PC-3 (cell line): ENCODE data around the gene AK1.

Experiments
- EZH2phosphoT487 ChIP-seq: fragments of 300-600 bp; sonication (generic); IDR thresholded peaks from 2 replicates; pipeline ENCODE4 v1.6.1; 2018; ENCODE audit warnings: mild to moderate bottlenecking, antibody characterized with exemption, low read length, borderline replicate concordance
- TF ChIP-seq, protein P1 (sequence below): fragments of 300-600 bp; sonication (generic); conservative IDR thresholded peaks from 2 replicates; pipeline ENCODE4 v1.5.1; 2017; ENCODE audit warnings: antibody characterized with exemption, low read depth, mild to moderate bottlenecking, low read length

DNA sequence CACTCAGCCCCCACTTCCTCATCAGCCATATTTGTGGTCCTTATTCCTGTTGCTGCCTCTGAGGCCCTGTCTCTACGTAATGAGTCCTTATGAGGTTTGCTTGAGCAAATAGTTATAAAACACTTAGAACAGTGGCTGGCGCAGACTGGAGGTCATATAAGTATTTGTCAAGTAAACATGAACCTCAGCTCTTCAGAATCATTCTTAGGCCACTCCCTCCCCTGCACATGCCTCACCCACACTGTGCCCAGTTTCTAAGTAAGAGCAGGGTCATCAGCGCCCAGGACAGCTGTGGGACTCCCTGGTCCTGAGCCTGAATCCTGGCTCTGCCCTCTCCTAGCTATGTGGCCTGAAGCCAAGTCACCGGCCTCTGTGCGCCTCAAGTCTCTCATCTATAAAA, 35.4 kb upstream of the AK1 start:
- TF ChIP-seq, protein P1, sequence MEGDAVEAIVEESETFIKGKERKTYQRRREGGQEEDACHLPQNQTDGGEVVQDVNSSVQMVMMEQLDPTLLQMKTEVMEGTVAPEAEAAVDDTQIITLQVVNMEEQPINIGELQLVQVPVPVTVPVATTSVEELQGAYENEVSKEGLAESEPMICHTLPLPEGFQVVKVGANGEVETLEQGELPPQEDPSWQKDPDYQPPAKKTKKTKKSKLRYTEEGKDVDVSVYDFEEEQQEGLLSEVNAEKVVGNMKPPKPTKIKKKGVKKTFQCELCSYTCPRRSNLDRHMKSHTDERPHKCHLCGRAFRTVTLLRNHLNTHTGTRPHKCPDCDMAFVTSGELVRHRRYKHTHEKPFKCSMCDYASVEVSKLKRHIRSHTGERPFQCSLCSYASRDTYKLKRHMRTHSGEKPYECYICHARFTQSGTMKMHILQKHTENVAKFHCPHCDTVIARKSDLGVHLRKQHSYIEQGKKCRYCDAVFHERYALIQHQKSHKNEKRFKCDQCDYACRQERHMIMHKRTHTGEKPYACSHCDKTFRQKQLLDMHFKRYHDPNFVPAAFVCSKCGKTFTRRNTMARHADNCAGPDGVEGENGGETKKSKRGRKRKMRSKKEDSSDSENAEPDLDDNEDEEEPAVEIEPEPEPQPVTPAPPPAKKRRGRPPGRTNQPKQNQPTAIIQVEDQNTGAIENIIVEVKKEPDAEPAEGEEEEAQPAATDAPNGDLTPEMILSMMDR, result no peak
- no peak for TF ChIP-seq EZH2phosphoT487
